Renal cortex interstitium (tissue), 11 donors: Measurements from ENCODE around the gene BMPR1A. TPM values are rescaled to one million over a fixed set of nuclear protein-coding genes. Genes with fewer than 3 reads are reported as not detected.
A peak's percentile ranks its signal among the peaks of the same experiment; 100 is the strongest.
"Not testable (repeated sequence)": the region's sequence is repeated elsewhere in the genome, so short reads cannot be mapped to it uniquely, and the experiment has no call there.

Source experiments
- DNase-seq, 11 donors: peaks; one replicate each; pipeline ENCODE4 v3.0.0-alpha.2; 2013; ENCODE audit warnings: low read depth in 9 of 11, low spot score in 4 of 11; ENCODE audit errors: extremely low read depth in 1 of 11
- polyA plus RNA-seq, 3 donors: library from polyadenylated mRNA; unstranded; fragments of 120-200 nt; gene quantifications; one replicate each; pipeline ENCODE4 v1.2.1, GENCODE V29; 2013; ENCODE audit not compliant: insufficient read length in 3 of 3

The BMPR1A gene
- polyA plus RNA-seq, 3 donors, result 60.8 to 78.6 (median 70.7) TPM

DNA sequence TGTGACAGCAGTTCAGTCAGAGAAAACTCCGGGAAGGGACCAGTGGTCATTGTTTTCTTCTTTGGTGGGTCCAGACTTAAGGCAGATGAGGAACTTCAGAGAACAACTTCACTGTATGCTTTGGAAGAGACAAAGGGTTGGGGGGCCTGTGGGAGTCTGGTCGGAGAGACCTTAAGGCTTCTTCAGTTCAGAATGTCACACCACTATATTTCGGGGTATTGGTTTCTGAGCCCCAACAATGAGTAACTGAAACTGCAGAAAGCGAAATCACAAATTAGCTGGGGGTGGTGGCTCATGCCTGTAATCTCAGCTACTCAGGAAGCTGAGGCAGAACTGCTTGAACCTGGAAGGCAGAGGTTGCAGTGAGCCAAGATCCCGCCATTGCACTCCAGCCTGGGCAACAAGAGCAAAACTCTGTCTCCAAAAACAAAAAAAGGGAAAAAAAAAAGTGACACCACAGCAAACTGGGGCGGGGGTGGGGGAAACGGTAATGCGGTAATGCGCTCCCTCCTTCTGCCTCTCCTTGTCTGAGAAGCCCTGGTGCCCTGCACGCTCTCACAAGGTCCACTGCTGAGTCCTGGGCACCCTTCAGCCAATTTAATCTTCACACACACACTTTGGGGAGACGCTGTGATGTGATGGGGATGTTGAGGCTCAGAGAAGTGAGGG lies 209.7 kb downstream of the BMPR1A start:
- DNase-seq, result no peak

- DNase-seq, result no peak
Measured at GRCh38 chr10:86967481-86967941, 211.1 kb downstream of the BMPR1A start.

DNA sequence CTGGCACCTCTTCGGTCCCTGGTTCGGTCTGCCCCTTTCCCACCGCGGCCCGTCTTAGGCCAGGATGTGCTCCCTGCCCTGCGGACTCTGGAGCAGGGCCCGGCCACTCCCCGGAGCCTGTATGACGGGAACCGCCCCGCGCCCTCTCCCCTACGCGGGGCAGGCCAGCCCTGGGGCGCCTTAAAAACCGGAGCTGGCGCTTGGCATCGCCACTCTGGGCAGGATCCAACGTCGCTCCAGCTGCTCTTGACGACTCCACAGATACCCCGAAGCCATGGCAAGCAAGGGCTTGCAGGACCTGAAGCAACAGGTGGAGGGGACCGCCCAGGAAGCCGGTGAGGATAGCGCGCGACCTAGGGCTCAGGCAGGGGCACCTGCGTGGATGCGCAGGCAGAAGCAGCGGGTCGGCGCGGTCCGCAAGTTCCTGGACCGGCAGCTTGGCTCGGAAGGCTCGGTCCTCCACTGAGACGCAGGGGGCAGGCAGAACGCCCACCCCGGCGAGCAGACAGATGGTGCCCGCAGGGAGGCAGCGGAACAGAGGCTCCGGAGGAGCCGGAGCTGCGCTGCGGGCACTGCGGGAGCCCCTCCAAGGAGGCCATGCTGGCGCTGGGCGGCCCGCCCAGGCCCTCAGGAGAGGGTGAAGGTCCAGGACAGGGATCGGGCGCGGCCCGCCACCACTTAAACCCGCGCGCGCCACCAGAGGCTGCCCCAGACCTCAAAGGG lies 212.0 kb downstream of the BMPR1A start, which contains the start of gene ADIRF:
Gene ADIRF (plus strand): TSS at position 212 of the 723 bp plus-strand sequence. CDS start 63 bp downstream, at position 275.
- DNase-seq, result no peak

- no peak for DNase-seq
Measured at GRCh38 chr10:86968994-86969355, 212.6 kb downstream of the BMPR1A start.

- DNase-seq, result no peak
Measured at GRCh38 chr10:86969421-86970041, 213.1 kb downstream of the BMPR1A start.

DNA sequence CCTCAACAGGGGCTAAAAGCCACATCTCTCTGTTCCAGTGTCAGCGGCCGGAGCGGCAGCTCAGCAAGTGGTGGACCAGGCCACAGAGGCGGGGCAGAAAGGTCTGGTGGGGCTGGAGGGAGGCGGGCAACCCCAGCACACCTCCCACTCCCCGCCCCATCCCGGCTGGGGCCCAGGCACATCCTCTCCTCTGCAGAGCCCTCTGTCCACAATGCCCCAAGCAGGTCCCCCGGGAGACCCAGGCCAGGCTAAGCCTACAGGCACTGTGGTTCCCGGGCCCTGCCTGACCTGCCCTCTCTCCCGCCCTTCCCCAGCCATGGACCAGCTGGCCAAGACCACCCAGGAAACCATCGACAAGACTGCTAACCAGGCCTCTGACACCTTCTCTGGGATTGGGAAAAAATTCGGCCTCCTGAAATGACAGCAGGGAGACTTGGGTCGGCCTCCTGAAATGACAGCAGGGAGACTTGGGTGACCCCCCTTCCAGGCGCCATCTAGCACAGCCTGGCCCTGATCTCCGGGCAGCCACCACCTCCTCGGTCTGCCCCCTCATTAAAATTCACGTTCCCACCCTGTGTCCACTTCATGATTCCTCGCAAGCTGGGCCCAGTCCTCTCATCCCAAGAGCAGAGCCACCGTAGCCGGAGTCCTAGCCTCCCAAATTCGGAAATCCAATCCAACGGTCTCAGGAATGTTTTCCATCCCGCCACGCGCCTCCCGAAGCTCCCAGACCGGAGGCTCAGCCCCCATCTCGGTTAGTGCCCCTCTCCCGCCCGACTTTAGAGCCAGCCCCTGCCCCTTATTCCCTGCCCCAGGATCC lies 214.0 kb downstream of the BMPR1A start:
- no peak for DNase-seq

DNA sequence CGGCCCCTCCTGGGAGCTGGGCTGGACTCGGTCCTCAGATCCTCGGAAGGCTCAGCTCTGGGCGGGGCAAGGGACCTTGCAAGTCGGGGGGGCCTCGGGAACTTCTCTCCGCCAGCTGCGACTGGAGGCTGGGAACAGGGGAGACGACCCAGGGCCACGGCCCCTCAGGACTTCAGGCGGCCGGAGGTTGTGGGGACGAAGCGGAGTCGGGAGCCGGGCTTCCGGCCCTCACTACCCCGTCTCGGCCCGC lies 214.5 kb downstream of the BMPR1A start:
- DNase-seq, result no peak

DNA sequence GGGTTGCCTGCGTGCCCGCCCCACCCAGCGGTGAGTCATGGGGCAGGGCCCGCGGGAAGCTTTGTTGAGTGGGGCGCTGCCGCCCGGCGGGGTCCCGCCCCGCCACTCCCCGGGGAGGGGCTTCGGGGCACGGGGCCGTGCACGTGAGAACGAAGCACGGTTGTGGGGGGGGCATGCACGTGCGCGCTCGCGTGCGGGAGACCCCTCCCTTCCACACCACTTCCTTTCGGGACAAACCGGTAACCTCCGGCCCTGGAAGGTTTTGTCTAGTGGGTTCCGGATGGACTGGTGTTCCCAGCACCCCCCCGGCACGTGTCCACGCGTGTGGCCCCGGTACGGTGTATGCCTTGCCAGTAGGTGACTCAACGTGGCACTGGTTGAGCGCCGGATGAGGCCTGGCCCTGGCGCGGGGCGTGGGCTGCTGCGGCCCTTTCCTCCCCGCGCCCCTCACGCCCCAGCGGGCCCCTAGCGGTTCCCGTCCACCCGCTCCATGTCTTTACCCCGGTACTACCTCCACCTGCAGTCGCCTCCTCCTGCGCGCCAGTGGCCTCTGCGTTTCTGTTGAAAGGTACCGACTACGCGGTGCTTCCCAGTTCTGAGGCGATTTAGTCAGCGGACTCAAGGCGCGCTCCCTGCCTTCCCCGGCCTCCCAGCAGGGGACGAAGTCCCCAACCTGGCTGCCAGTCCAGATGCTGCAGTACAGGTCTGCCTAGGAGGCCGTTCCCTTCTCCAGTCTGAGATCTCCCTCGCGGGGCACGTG lies 215.0 kb downstream of the BMPR1A start:
- DNase-seq, result peak in 6 of 11 donors; percentile 64 to 78 (median 72)

- DNase-seq, result no peak
Measured at GRCh38 chr10:86972613-86973380, 216.4 kb downstream of the BMPR1A start.

GRCh38 chr10:86974484-86974883 lies 218.1 kb downstream of the BMPR1A start:
- no peak for DNase-seq

- DNase-seq, result no peak
Measured at GRCh38 chr10:86976362-86977056, 220.1 kb downstream of the BMPR1A start.

- not testable (repeated sequence) for DNase-seq
Measured at GRCh38 chr10:86978457-86978856, 222.0 kb downstream of the BMPR1A start.

DNA sequence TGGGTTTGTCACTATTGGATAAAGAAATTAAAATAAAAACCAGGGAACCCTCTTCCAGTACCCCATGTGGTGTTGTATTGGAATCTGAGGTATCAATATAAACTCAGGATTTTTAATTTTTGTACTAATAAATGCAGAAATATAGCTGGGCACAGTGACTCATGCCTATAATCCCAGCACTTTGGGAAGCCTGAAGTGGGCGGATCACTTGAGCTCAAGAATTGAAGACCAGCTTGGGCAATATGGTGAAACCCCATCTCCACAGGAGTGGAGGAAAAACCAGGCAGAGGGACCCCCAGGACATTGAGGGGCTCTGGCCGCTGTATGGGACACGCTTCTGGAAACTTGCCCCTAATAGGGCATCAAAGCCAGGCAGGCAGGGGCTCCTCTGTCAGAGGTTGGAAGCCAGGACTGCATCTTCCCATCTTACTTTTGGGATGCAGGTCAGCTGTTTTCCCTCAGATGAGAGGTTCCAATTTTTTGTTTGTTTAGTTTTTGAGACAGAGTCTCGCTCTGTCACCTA lies 222.9 kb downstream of the BMPR1A start:
- DNase-seq, result no peak

DNA sequence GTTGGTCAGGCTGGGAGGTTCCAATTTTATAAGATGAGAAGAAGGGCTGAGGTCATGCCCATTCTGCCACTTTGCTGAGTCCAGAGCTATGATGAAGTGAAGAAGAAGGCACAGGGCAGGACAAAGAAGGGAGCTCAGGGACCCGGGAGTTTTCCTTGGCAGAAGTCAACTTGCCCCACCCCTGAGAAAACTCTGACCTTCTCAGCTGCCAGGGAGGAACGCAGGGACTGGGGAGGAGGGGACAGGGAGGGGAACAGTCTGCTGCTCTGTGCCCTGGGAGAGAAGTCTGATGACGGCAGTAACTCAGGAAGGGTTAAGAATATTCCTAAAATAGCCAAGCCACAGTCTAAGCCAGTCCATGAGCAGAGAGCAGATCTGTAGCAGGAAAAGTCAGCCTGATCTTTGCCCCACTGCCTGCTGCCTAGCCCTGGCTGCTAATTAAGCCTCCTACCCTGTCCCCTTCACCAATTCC lies 223.6 kb downstream of the BMPR1A start:
- no peak for DNase-seq

DNA sequence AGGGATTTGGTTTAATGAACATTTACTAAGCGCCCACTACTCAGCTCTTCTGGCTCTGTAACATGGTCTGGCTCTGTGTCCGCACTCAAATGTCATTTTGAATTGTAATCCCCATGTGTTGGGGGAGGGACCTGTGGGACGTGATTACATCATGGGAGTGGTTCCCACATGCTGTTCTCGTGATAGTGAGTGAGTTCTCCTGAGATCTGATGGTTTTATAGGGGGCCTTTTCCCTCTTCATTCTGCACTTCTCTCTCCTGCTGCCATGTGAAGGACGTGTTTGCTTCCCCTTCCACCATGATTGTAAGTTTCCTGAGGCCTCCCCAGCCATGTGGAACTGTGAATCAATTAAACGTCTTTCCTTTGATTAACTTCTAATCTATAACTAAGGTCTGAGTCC lies 224.6 kb downstream of the BMPR1A start:
- DNase-seq, result not testable (repeated sequence)

GRCh38 chr10:86981716-86982115 lies 225.3 kb downstream of the BMPR1A start:
- no peak for DNase-seq
